Vagina (tissue), 2 donors: ENCODE measurements around the gene NRGN. TPM values are rescaled to one million over a fixed set of nuclear protein-coding genes. Genes with fewer than 3 reads are reported as not detected.

Source experiments
- DNase-seq, 2 donors: peaks; one replicate each; pipeline ENCODE4 v3.0.0-alpha.2; 2017; ENCODE audit errors: extremely low spot score in 2 of 2
- H3K27ac ChIP-seq: fragments of 200-600 bp; sonication (generic); one replicate; pipeline ENCODE4 v1.5.1; 2019
- H3K27me3 ChIP-seq: fragments of 200-600 bp; sonication (generic); one replicate; pipeline ENCODE4 v1.5.1; 2019
- H3K36me3 ChIP-seq, 2 donors: fragments of 200-600 bp; sonication (generic); one replicate each; pipeline ENCODE4 v1.5.1; 2017 to 2019
- H3K4me1 ChIP-seq: fragments of 200-600 bp; sonication (generic); one replicate; pipeline ENCODE4 v1.5.1; 2019
- H3K4me3 ChIP-seq, 2 donors: fragments of 200-600 bp; sonication (generic); 1 replicate in 1 of 2; 2 replicates in 1 of 2; pipeline ENCODE4 v1.5.1; 2016 to 2019
- H3K9me3 ChIP-seq: fragments of 200-600 bp; sonication (generic); one replicate; pipeline ENCODE4 v1.5.1; 2019
- CTCF ChIP-seq, 3 experiments: fragments of 450-650 bp in 2 of 3; fragments of 200-600 bp in 1 of 3; sonication (generic) in 1 of 3; IDR thresholded peaks; one replicate each; pipeline ENCODE4 v1.5.1; 2017 to 2019; ENCODE audit warnings: antibody characterized with exemption in 3 of 3, mild to moderate bottlenecking in 2 of 3, moderate library complexity in 2 of 3
- POLR2A ChIP-seq, 2 donors: fragments of 450-650 bp; IDR thresholded peaks; one replicate each; pipeline ENCODE4 v1.6.1; 2017; ENCODE audit warnings: antibody characterized with exemption in 2 of 2, mild to moderate bottlenecking in 2 of 2, moderate library complexity in 2 of 2
- POLR2AphosphoS5 ChIP-seq, 2 donors: sonication (generic); formaldehyde crosslinking; IDR thresholded peaks; one replicate each; pipeline ENCODE4 v1.9.0; 2017; ENCODE audit warnings: antibody characterized with exemption in 2 of 2, mild to moderate bottlenecking in 2 of 2, low read depth in 1 of 2; ENCODE audit not compliant: insufficient read depth in 1 of 2
- intact Hi-C: fragments of 100-400 bp; cut with DNase I; formaldehyde crosslinking; loops from one replicate; pipeline ENCODE4 v1.15.1; 2023
- total RNA-seq: library from RNA; depleted of rRNA; stranded (reverse); fragments of >200 nt; gene quantifications from one replicate; pipeline ENCODE4 v1.2.3, GENCODE V29; 2016

Gene NRGN
- total RNA-seq, 1 donor from 2014 or later: 0.98 TPM

GRCh38 chr11:124712392-124712791, 27.4 kb upstream of the NRGN start:
- Histone ChIP-seq H3K27ac (no peak overlapping the region), H3K27me3 (no peaks in the 10 kb centered on the region), H3K9me3 (no peaks in the 10 kb centered on the region), H3K36me3 (no peaks in the 10 kb centered on the region), H3K4me1 (peaks cover 3% of the 10 kb centered on the region), H3K4me3 (no peak overlapping the region)
- TF ChIP-seq POLR2A (IDR thresholded peaks at IDR 0.05) (no peak), CTCF (IDR thresholded peaks at IDR 0.05) (no peak), POLR2AphosphoS5 (IDR thresholded peaks at IDR 0.05; ENCODE audit: insufficient read depth in 1 of 2, low read depth in 1 of 2) (no peak)
- DNase-seq: no peak
- intact Hi-C loops: no loop called here

DNA sequence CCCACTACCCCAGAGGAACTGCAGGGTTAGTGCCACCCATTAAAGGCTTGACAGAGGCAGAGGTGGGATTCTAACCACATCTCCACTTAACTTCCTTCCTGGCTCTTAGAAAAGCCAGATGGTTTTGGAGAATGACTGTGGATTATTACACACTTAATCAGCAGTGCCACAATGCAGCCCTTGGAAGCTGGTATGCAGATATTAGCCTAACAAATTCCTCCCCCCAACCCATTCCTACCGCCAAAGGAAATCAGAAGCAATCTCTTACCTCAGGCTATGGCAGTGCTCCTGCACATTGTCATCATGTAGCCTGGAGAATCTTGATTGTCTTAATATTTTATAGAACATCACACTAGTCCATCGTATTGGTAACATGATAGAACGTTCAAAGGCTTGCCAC, 23.2 kb upstream of the NRGN start:
- Histone ChIP-seq H3K9me3 (no peaks in the 10 kb centered on the region), H3K36me3 (no peaks in the 10 kb centered on the region), H3K4me3 (no peak overlapping the region), H3K27me3 (no peaks in the 10 kb centered on the region), H3K4me1 (peaks cover 19% of the 10 kb centered on the region), H3K27ac (no peak overlapping the region)
- no peak for DNase-seq
- intact Hi-C loops: no loop called here
- TF ChIP-seq POLR2A (IDR thresholded peaks at IDR 0.05): no peak
- no peak for TF ChIP-seq CTCF (IDR thresholded peaks at IDR 0.05)
- no peak for TF ChIP-seq POLR2AphosphoS5 (IDR thresholded peaks at IDR 0.05; ENCODE audit: insufficient read depth in 1 of 2, low read depth in 1 of 2)

GRCh38 chr11:124717421-124717785, 22.3 kb upstream of the NRGN start:
- intact Hi-C loops: no loop called here
- peak overlapping the region; percentile 40 to 41 for H3K4me3 ChIP-seq
- H3K27me3 ChIP-seq: no peaks in the 10 kb centered on the region

GRCh38 chr11:124717786-124718651, 21.7 kb upstream of the NRGN start:
- peak overlapping the region; percentile 40 to 41 for H3K4me3 ChIP-seq
- H3K27me3 ChIP-seq: no peaks in the 10 kb centered on the region
- H3K4me1 ChIP-seq: peaks cover 19% of the 10 kb centered on the region
- no peak for TF ChIP-seq POLR2AphosphoS5 (IDR thresholded peaks at IDR 0.05; ENCODE audit: insufficient read depth in 1 of 2, low read depth in 1 of 2)
- no peak for TF ChIP-seq CTCF (IDR thresholded peaks at IDR 0.05)
- TF ChIP-seq POLR2A (IDR thresholded peaks at IDR 0.05): no peak
- no peaks in the 10 kb centered on the region for H3K9me3 ChIP-seq
- intact Hi-C loops: no loop called here
- peak overlapping the region; percentile 27 for H3K27ac ChIP-seq
- no peak for DNase-seq
- no peaks in the 10 kb centered on the region for H3K36me3 ChIP-seq

More at GRCh38 chr11:124717421-124717785, 22.3 kb upstream of the NRGN start:
- TF ChIP-seq POLR2A (IDR thresholded peaks at IDR 0.05) (no peak), POLR2AphosphoS5 (IDR thresholded peaks at IDR 0.05; ENCODE audit: insufficient read depth in 1 of 2, low read depth in 1 of 2) (no peak), CTCF (IDR thresholded peaks at IDR 0.05) (no peak)
- peak overlapping the region; percentile 27 for H3K27ac ChIP-seq
- no peaks in the 10 kb centered on the region for H3K9me3 ChIP-seq
- H3K36me3 ChIP-seq: no peaks in the 10 kb centered on the region
- H3K4me1 ChIP-seq: peaks cover 19% of the 10 kb centered on the region
- DNase-seq: no peak

DNA sequence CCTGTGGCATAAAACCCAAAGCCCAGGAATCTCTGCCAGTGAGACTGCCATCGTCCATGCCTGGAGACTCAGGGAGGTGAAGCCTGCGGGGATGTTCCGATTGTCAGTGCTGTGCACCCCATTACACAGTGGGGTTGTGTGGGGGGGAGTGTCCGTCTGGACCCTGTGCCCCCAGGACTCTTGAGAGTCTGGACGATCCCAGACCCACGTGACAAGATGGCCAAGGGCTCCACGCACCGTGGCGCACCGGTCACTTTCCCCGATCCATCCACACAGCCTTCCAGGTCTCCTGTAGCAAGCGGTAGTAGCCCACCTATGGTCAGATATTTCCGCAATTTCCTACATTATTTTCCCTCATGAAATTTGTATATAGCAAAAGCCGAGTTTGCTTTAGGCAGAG, 20.9 kb upstream of the NRGN start:
- no peaks in the 10 kb centered on the region for H3K27me3 ChIP-seq

More for the DNA sequence above, 20.9 kb upstream of the NRGN start:
- H3K4me1 ChIP-seq: peaks cover 19% of the 10 kb centered on the region
- no peak for DNase-seq
- no peak overlapping the region for H3K27ac ChIP-seq
- no peaks in the 10 kb centered on the region for H3K9me3 ChIP-seq
- H3K36me3 ChIP-seq: no peaks in the 10 kb centered on the region
- TF ChIP-seq POLR2AphosphoS5 (IDR thresholded peaks at IDR 0.05; ENCODE audit: insufficient read depth in 1 of 2, low read depth in 1 of 2): no peak
- no peak for TF ChIP-seq POLR2A (IDR thresholded peaks at IDR 0.05)
- no peak for TF ChIP-seq CTCF (IDR thresholded peaks at IDR 0.05)
- no peak overlapping the region for H3K4me3 ChIP-seq
- intact Hi-C loops: no loop called here
